Adrenal gland (tissue), 5 donors: ENCODE data around the gene COL5A1.

Source experiments
- POLR2A ChIP-seq, 2 donors: fragments of 450-650 bp; IDR thresholded peaks; one replicate each; pipeline ENCODE4 v1.6.1; 2017; ENCODE audit warnings: antibody characterized with exemption in 2 of 2, mild to moderate bottlenecking in 2 of 2, moderate library complexity in 1 of 2
- TF ChIP-seq, protein P1 (sequence below), 6 experiments: fragments of 450-650 bp in 4 of 6; fragments of 200-600 bp in 2 of 6; sonication (generic) in 1 of 6; IDR thresholded peaks; 1 replicate in 5 of 6; 2 replicates in 1 of 6; pipeline versions ENCODE4 v1.5.1 to v1.8.0; 2016 to 2021; ENCODE audit warnings: antibody characterized with exemption in 6 of 6, mild to moderate bottlenecking in 2 of 6, moderate library complexity in 1 of 6
- donor health status: DM: no; HTN: no; CAD: no.

DNA sequence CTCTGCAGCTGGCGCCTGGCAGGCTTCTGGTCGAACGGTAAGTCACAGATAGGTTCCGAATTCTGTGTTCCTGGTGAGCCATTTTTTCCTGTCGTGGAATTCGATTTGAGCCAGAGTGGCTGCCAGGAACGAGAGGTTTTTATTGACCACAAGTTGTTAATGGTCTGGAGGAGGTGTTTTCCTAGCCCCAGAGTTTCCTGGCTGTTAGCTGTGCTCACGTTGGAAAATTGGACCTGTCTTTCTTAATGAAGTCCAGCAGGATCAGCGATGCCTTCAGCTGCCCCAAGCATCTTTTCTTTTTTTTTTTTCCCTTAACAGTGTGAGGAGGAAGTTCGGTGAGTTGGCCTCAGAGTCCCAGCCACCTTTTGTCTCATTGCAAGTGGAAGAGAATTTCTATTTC lies 62.9 kb downstream of the COL5A1 start:
- no peak for TF ChIP-seq POLR2A (IDR thresholded peaks at IDR 0.05)
- TF ChIP-seq, protein P1, sequence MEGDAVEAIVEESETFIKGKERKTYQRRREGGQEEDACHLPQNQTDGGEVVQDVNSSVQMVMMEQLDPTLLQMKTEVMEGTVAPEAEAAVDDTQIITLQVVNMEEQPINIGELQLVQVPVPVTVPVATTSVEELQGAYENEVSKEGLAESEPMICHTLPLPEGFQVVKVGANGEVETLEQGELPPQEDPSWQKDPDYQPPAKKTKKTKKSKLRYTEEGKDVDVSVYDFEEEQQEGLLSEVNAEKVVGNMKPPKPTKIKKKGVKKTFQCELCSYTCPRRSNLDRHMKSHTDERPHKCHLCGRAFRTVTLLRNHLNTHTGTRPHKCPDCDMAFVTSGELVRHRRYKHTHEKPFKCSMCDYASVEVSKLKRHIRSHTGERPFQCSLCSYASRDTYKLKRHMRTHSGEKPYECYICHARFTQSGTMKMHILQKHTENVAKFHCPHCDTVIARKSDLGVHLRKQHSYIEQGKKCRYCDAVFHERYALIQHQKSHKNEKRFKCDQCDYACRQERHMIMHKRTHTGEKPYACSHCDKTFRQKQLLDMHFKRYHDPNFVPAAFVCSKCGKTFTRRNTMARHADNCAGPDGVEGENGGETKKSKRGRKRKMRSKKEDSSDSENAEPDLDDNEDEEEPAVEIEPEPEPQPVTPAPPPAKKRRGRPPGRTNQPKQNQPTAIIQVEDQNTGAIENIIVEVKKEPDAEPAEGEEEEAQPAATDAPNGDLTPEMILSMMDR (IDR thresholded peaks at IDR 0.05) = no peak
